ENCODE data around the gene PRICKLE3.

Gene PRICKLE3

DNA sequence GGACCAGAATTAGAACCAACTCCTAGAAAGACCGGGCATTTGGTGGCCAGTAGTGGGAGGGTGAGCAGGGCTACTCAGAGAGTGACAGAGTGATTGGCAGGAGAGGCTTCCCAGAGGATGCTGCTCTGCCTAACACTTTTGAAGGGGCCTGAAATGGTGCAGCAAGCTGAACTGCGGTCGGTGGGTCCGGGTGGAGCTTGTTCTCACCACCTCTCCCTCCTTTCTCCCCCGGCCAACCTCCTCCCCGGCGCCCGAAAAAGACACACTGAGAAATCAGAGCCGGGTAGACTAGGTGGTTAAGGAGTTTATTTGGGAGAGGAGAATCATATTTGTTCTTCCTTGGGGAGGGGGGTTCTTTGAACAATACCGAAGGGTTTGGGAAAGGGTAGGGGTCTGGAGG is 1.4 kb upstream of the PRICKLE3 start:
- in situ Hi-C loops (cut with MboI; ENCODE audit: low pct_unique_long_range_greater_than_20kb, low sequenced_read_pairs, unreplicated experiment), result no loop called here
- DNase-seq (ENCODE audit: low spot score), result no peak
- TF ChIP-seq, protein P1, sequence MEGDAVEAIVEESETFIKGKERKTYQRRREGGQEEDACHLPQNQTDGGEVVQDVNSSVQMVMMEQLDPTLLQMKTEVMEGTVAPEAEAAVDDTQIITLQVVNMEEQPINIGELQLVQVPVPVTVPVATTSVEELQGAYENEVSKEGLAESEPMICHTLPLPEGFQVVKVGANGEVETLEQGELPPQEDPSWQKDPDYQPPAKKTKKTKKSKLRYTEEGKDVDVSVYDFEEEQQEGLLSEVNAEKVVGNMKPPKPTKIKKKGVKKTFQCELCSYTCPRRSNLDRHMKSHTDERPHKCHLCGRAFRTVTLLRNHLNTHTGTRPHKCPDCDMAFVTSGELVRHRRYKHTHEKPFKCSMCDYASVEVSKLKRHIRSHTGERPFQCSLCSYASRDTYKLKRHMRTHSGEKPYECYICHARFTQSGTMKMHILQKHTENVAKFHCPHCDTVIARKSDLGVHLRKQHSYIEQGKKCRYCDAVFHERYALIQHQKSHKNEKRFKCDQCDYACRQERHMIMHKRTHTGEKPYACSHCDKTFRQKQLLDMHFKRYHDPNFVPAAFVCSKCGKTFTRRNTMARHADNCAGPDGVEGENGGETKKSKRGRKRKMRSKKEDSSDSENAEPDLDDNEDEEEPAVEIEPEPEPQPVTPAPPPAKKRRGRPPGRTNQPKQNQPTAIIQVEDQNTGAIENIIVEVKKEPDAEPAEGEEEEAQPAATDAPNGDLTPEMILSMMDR (IDR thresholded peaks at IDR 0.05; ENCODE audit: extremely low read depth, insufficient read depth, missing control alignments), result no peak

- TF ChIP-seq, protein P1 (IDR thresholded peaks at IDR 0.05; ENCODE audit: extremely low read depth, insufficient read depth, missing control alignments), result no peak
- no peak for DNase-seq (ENCODE audit: low spot score)
Observed at GRCh38 chrX:49187028-49187394, 838 bp upstream of the PRICKLE3 start.

DNA sequence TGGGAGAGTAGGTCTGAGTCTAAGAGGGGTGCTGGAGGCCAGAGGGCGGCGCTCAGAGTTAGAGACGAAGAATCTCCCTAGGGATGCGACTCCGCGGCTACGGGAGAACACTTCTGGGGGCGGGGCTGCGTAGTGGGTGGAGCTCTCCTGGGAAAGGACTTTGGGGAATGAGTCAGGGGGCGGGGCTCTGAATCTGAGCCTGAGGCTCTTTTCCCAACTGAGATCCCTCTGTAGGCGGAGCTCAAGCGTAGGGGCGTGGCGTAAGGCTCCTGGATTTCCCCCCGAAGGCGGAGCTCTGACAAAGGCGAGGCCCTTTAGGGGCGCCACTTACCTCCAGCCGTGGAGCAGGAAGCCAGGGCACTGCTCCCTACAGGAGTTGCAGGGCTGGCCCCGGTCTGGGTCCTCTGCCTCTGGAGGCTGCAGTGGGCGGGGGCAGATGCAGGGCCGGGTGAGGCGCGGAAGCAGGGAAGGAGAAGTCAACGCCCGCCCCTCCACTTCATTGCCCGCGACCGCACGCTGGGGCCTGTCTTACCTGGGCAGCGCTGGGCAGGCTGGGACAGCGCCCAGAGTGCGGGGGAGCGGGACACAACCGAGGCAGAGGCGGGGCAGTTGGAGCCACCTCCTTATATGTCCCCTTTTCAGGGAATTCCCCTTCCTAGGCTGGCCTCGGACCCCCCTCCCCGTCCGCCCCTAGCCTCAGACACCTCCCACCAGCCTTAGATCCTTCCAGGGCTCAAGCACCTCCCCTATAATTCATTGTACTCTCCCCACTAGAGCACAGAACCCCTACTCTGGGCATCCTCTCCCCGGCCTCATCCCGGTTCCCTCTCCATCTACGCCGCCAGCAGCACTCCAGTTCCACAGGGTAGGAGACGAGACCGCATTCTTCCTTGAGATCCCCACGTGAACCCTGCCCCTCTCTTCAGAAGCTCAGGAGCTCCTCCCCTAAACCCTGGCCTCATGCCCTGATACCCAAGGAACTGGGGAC is 1.6 kb downstream of the PRICKLE3 start:
- in situ Hi-C loops (cut with MboI; ENCODE audit: low pct_unique_long_range_greater_than_20kb, low sequenced_read_pairs, unreplicated experiment), result no loop called here
- TF ChIP-seq, protein P1 (IDR thresholded peaks at IDR 0.05; ENCODE audit: extremely low read depth, insufficient read depth, missing control alignments), result no peak
- DNase-seq (ENCODE audit: low spot score), result no peak

More at GRCh38 chrX:49187028-49187394, 838 bp upstream of the PRICKLE3 start:
- in situ Hi-C loops (cut with MboI; ENCODE audit: low pct_unique_long_range_greater_than_20kb, low sequenced_read_pairs, unreplicated experiment), result no loop called here

- TF ChIP-seq, protein P1 (IDR thresholded peaks at IDR 0.05; ENCODE audit: extremely low read depth, insufficient read depth, missing control alignments), result no peak
- no peak for DNase-seq (ENCODE audit: low spot score)
- in situ Hi-C loops (cut with MboI; ENCODE audit: low pct_unique_long_range_greater_than_20kb, low sequenced_read_pairs, unreplicated experiment), result no loop called here
Observed at GRCh38 chrX:49183701-49184281, 2.4 kb downstream of the PRICKLE3 start.

DNA sequence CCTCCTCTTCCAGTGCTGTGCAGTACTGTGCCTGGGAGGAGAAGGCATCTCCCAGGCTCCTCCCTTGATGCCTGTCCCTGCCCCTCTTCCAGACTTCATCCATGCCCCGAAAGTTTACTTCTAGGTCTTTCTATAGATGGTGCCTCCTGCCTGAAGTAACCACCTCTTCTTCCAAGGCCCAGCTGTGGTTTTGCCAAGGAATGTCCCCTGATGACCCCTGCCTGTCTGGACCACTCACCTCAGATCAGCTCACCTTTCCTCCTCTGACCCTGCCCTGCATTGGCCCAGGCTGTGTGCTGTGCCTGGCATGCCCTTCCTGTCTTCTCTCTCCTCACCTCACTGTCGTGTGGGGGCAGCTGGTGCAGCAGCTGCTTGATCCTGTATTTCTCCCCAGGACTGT is 6.8 kb downstream of the PRICKLE3 start:
- in situ Hi-C loops (cut with MboI; ENCODE audit: low pct_unique_long_range_greater_than_20kb, low sequenced_read_pairs, unreplicated experiment), result no loop called here
- TF ChIP-seq, protein P1 (IDR thresholded peaks at IDR 0.05; ENCODE audit: extremely low read depth, insufficient read depth, missing control alignments), result no peak
- DNase-seq (ENCODE audit: low spot score), result no peak

DNA sequence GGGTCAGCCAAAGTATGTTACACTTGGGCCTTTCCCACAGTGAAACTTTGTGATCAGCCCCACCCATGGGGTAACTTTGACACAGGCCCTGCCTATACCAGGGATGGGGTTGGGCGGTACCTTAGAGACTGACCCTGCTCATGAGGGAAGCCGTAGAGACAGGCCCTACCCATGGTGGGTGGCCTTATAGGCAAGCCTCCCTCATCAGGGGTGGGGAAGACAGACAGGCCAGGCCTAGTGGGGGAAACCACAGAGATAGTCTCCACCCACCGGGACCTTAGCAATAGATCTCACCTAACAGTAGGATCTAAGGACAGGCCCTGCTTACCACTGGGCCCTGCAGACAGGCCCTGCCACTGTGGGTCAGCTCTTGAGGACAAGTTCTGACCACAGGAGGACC is 7.6 kb downstream of the PRICKLE3 start:
- DNase-seq (ENCODE audit: low spot score), result no peak

More for the DNA sequence above, 7.6 kb downstream of the PRICKLE3 start:
- TF ChIP-seq, protein P1 (IDR thresholded peaks at IDR 0.05; ENCODE audit: extremely low read depth, insufficient read depth, missing control alignments), result no peak
- in situ Hi-C loops (cut with MboI; ENCODE audit: low pct_unique_long_range_greater_than_20kb, low sequenced_read_pairs, unreplicated experiment), result no loop called here

All from GM13977 (cell line).